K562 (cell line): ENCODE results near the gene APOL2. TPM values are rescaled to one million over a fixed set of nuclear protein-coding genes. Genes with fewer than 3 reads are reported as not detected.
A peak's percentile ranks its signal among the peaks of the same experiment; 100 is the strongest.

Experiments
- MNT ChIP-seq, 2 experiments: fragments of 450-650 bp; conservative IDR thresholded peaks; 2 replicates each; pipeline ENCODE4 v1.6.1; 2017; ENCODE audit warnings: mild to moderate bottlenecking in 2 of 2, moderate library complexity in 2 of 2
- REST ChIP-seq, 2 experiments: fragments of 450-650 bp; formaldehyde crosslinking in 1 of 2; IDR thresholded peaks; 2 replicates each; pipeline versions ENCODE4 v1.4.0 to v1.6.1; 2014 to 2020; ENCODE audit warnings: mild to moderate bottlenecking in 2 of 2, borderline replicate concordance in 1 of 2, low read depth in 1 of 2
- SMC3 ChIP-seq: conservative IDR thresholded peaks from 2 replicates; pipeline ENCODE4 v1.6.1; 2011; ENCODE audit warnings: low read depth, low read length, improper control_type of control experiment; ENCODE audit not compliant: insufficient read depth
- polyA plus RNA-seq, 8 experiments: library from polyadenylated mRNA; depleted of rRNA in 4 of 8; stranded (reverse) in 5 of 8; unstranded in 3 of 8; fragments of >200 nt; fragmentation: Nextera tagmentation in 2 of 8; fragmentation: Illumina TruSeq in 1 of 8; extraction: Ambion mirVana in 2 of 8; extraction: Trizol in 1 of 8; gene quantifications; 2 replicates each; pipeline versions ENCODE4 v1.2.1 to v1.2.3, GENCODE V29; 2011 to 2014; ENCODE audit warnings: inconsistent platforms in 1 of 8, missing spikeins in 1 of 8
- total RNA-seq, 7 experiments: library from RNA; depleted of rRNA in 6 of 7; stranded (reverse); fragments of >200 nt in 6 of 7; fragmentation: Illumina TruSeq in 2 of 7; extraction: Trizol in 2 of 7; gene quantifications; 2 replicates each; pipeline versions ENCODE4 v1.2.1 to v1.2.3, GENCODE V29; 2011 to 2021; ENCODE audit warnings: low replicate concordance in 1 of 7

The APOL2 gene
- total and polyA plus RNA-seq, 9 of the 15 experiments (the other 6 are each of a cell fraction or from before 2014, with no cell fraction given): 2.7 to 10.6 (median 8.9) TPM

- TF ChIP-seq MNT (conservative IDR thresholded peaks at IDR 0.05) (no peak), SMC3 (peak; percentile 92), REST (IDR thresholded peaks at IDR 0.05; ENCODE audit: borderline replicate concordance) (peak; percentile 62), REST (CRISPR knock-in tag; IDR thresholded peaks at IDR 0.05; ENCODE audit: low read depth) (no peak)
Measured at GRCh38 chr22:36286096-36286957, 47.0 kb upstream of the APOL2 start (continued).
